Subcutaneous adipose tissue (tissue), 4 donors: ENCODE data around the gene HNRNPAB. TPM values are rescaled to one million over a fixed set of nuclear protein-coding genes. Genes with fewer than 3 reads are reported as not detected.

ENCODE experiments used
- CTCF ChIP-seq: fragments of 450-650 bp; IDR thresholded peaks from one replicate; pipeline ENCODE4 v1.5.1; 2016; ENCODE audit warnings: low read depth, mild to moderate bottlenecking, control low read depth, antibody characterized with exemption, moderate library complexity
- total RNA-seq, 4 donors: library from RNA; depleted of rRNA; stranded (reverse); fragments of >200 nt; gene quantifications; one replicate each; pipeline ENCODE4 v1.1.0, GENCODE V29; 2016

Gene HNRNPAB
- total RNA-seq, 4 donors from 2014 or later, result 52.0 to 108 (median 63.8) TPM

GRCh38 chr5:178174456-178174855 lies 29.9 kb upstream of the HNRNPAB start:
- TF ChIP-seq CTCF, result no peak

DNA sequence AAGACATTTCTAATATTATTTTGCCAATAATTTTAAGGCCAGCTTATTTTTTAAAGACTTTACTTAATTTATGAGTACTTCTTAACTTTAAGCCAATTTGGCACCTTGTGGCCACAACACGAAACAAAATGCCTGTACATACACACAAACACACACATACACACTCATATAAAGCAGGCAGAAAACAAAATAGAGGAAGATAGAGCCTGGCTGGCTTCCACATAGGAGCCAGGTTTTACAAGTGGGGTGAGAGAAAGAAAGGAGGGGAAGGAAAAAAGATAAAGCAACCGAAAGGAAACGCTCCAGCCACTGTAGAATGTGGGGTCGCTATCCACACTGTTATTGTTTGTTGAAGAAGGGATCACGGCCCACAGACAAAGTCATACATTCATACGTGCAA lies 27.5 kb upstream of the HNRNPAB start:
- no peak for TF ChIP-seq CTCF

GRCh38 chr5:178177569-178177968 lies 26.8 kb upstream of the HNRNPAB start:
- no peak for TF ChIP-seq CTCF

DNA sequence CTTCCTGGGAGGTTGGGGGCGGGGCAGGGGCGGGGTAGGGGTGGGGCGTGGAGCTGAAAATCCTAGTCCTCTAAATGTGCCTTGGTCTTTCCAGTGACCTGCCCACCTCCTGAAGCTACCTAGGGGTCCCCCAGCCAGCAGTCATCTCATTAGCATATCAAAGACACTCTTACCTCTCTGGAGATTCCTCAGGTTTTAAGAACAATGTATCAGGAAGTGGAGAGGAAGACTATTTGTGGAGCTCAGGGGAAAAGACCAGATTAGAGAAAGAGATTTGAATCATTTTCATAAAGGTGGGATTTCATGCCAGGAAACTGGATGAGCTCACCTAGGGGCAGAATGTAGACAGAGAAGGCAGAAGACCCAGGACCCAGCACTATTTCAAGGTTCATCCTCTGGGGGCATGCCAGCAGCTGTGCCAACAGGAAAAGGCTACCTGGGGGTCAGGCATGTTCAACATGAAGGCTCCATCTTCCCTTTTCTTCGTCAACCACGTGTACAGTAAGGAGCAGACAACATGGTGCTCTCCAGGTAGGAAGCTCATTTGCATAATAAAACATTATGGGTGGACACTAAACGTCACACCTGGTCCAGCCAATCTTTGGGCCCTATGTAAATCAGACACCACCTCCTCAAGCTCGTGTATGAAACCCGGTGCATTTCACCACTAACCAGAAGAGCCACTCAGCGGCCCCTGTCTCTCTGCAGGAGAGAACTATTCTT lies 24.0 kb upstream of the HNRNPAB start:
- TF ChIP-seq CTCF, result no peak

DNA sequence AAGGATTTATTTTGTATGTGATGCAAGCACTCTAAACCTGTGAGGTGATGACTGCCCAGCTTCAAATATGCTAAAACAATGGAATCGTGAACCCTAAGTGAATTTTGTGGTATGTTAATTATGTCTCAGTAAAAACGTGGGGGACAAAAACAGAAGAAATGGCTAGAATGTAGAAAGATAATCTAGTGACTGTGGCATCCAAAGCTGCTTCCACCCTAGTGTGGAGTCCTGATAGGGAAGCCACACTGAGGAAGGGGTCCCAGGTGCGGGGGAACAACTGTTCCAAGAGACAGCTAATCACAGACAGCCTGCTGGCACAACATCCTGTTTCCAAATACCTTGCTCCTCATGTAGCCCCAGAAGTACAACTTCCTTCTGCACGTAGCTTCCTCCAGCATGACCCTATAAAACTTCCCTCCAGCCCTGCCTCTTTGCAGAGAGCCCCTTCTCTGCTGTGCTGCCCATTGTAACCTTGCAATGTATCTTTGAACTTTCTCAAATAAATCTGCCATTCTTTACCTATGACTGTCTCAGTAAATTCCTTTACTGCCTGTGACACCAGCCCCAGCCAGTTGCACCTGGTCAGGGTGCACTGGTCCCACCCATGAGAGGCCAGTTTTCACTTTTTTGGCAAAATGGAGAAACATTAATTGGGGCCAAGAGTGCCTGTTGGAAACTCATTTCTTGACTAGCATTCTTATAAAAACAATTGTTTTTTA lies 22.0 kb upstream of the HNRNPAB start:
- no peak for TF ChIP-seq CTCF

DNA sequence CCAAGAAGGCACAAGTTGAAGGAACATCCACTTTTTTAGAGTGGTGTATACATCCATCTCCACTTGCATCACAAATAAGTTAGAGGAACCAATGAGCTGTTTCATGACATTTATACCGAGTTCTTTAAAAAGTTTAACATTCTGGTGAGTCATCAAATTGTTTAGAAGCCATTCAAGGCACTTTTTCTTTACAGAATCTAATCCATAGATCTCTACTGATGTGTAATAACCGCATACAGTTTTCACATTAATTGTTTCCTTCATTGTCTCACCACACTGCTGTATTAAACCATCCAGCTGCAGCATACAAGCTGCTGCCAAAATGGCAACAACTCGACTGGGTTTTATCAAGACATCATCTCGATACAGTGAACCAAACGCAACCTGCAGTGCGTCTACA lies 17.9 kb upstream of the HNRNPAB start:
- no peak for TF ChIP-seq CTCF

DNA sequence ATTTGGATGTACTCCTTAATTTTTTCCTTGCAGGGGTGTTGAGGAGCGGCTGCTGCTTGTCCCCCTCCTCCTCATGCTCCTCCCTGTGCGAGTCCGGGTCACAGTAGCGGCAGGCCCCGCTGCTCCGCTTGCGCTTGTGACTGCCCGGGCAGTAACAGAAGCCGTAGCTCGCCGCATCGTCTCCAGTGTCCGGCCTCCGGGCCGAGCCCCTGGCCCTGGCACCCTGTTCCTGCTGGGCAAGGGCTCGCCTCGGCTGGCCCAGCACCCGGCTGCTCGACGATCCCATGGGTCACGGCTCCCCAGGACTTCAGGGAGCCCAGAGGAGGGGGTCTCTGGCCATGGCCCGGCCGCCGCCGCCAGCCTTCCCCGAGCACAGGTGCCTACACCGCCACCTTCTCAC lies 17.3 kb upstream of the HNRNPAB start, which contains the start of gene GMCL2:
Gene GMCL2 (minus strand): TSS at position 358 of the 400 bp plus-strand sequence. CDS start 72 bp downstream, at position 286.
- no peak for TF ChIP-seq CTCF
